AG09319 (cell line): ENCODE results near the gene ZNF205.

Experiments
- DNase-seq: peaks from one replicate; pipeline ENCODE4 v3.0.0-alpha.2; 2010; ENCODE audit warnings: low read depth; ENCODE audit errors: extremely low read depth
- TF ChIP-seq, protein P1 (sequence below): IDR thresholded peaks from 2 replicates; pipeline ENCODE4 v1.5.1; 2011; ENCODE audit warnings: low read depth, mild to moderate bottlenecking, inconsistent platforms, low read length, moderate library complexity

ZNF205 gene

DNA sequence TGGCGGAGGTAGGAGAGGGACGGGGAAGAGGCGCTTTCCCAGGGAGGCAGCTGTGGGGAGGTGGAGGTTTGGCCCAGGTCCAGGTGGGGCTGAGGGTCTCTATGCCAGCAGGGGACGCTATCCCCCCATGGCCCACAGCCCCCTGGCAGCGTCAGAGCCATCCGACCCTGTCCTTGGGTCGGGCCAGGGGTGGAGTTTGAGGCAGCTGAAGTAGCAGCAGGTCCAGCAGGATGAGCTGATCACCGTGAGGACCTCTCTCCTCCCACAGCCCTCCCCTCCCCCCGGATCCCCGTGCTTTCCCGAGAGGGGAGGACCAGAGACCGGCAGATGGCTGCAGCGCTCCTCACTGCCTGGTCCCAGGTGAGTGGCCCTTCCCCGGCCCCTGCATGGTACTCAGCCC, 3.2 kb downstream of the ZNF205 start:
- DNase-seq: no peak
- TF ChIP-seq, protein P1, sequence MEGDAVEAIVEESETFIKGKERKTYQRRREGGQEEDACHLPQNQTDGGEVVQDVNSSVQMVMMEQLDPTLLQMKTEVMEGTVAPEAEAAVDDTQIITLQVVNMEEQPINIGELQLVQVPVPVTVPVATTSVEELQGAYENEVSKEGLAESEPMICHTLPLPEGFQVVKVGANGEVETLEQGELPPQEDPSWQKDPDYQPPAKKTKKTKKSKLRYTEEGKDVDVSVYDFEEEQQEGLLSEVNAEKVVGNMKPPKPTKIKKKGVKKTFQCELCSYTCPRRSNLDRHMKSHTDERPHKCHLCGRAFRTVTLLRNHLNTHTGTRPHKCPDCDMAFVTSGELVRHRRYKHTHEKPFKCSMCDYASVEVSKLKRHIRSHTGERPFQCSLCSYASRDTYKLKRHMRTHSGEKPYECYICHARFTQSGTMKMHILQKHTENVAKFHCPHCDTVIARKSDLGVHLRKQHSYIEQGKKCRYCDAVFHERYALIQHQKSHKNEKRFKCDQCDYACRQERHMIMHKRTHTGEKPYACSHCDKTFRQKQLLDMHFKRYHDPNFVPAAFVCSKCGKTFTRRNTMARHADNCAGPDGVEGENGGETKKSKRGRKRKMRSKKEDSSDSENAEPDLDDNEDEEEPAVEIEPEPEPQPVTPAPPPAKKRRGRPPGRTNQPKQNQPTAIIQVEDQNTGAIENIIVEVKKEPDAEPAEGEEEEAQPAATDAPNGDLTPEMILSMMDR: no peak

DNA sequence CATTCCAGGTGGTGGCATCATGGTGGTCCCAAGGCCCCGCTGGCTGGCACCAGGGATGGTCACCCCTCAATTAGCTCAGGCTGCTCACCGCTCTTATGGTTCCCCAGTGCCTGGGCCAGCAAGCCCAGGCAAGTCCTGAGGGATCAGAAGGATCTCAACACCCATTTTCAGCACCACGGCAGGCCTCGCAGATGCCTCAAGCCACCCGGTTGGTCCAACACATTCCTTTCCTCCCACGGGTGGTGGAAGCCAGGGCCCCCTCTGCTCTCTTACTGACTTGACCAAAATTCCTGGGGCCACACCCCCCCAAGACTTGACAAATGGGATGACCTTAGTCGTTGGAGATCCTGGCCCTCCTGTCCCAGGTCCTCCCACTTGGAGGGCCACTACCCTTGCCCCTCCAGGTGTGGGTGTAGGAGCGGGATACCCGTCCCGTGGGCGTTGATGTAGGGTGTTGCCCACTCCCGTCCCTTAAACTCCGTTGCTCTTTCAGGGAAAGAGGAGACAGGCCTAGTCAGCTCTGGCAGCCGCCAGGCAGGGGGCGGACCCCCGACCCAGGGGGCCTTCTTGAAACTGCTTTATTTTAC, 5.9 kb downstream of the ZNF205 start:
- TF ChIP-seq, protein P1: no peak
- DNase-seq: no peak

DNA sequence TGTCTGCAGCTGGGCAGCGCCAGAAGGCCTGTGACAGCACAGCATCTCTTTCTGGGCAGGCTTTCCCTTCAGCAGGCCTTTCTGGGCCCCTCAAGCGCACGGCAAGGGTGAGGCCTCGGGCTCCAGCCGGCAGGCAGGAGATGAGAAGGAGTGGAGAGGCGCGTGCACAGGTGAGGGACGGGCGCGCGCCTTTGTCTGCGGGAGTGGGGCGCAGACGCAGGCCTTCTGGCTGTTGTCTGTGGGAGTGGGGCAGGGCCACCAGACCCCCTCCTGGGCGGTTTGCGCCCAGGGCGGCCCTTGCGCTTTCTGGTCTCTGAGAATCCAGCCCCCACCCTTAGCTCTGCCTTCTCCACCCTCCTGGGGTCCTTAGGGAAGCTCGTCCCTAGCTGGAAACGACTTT, 6.5 kb downstream of the ZNF205 start:
- TF ChIP-seq, protein P1: no peak
- DNase-seq: no peak

DNA sequence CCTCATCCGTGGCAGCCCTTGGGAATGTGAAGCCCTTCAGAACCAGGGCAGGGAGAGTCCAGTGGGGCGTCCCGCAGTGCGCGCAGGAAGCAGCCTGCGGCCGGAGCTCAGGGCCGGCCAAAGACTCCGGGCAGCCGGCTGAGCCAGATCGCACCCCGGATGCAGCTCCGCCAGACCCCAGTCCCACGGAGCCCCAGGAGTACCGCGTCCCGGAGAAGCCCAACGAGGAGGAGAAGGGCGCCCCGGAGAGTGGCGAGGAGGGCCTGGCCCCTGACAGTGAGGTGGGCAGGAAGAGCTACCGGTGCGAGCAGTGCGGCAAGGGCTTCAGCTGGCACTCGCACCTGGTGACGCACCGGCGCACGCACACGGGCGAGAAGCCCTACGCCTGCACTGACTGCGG, 6.9 kb downstream of the ZNF205 start:
- TF ChIP-seq, protein P1: no peak
- no peak for DNase-seq

DNA sequence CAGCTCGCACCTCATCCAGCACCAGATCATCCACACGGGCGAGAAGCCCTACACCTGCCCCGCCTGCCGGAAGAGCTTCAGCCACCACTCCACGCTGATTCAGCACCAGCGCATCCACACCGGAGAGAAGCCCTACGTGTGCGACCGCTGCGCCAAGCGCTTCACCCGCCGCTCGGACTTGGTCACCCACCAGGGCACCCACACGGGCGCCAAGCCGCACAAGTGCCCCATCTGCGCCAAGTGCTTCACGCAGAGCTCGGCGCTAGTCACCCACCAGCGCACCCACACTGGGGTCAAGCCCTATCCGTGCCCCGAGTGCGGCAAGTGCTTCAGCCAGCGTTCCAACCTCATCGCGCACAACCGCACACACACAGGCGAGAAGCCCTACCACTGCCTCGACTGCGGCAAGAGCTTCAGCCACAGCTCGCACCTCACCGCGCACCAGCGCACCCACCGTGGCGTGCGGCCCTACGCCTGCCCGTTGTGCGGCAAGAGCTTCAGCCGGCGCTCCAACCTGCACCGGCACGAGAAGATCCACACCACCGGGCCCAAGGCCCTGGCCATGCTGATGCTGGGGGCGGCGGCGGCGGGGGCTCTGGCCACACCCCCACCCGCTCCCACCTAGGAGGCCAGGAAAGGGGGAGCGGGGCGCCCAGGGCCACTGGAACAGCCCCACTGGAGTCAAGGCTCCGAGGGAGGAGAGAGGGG, 7.5 kb downstream of the ZNF205 start:
- DNase-seq: no peak

DNA sequence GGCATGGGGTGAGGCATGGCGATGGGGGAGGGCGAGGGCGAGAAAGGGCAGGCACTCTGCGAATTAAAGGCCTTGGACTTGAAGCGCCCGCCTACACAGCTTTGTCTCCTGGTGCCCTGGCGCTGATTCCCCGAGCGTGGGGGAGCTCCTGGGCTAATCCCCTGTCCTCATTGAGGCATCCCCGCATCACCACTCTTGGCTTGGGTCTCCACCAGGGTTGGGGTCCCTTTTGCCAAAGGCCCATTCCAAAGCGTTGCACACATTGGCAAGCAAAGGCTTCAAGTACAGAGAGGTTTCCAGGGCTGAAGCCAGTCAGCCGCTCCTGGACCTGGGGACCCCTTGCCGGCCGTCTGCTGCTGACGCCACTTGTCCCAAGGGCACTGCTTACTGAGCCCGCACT, 8.0 kb downstream of the ZNF205 start:
- TF ChIP-seq, protein P1: no peak
- no peak for DNase-seq

More for the DNA sequence above, 7.5 kb downstream of the ZNF205 start:
- TF ChIP-seq, protein P1: no peak

DNA sequence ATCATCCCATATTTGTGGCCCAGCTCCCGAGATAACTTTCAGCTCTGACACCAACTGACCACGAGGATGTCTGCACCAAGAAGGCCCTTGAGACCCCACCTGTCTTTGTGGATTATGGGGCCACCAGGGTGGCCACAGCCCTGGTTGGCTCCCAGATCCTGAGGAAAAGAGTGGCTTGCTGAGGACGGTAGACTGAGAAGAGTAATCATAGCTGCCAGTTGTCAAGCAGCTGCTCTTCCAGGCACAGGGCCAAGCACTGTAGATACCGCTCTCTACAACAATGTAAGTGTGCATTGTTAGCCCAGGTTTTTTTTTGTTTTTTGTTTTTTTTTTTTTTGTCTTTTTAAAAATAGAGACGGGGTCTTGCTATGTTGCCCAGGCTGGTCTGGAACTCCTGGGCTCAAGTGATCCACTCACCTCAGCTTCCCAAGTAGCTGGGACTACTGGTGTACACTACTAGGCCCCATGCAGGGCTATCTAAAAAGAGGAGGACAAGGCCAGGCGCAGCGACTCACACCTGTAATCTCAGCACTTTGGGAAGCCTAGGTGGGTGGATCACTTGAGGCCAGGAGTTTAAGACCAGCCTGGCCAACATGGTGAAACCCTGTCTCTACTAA, 9.6 kb downstream of the ZNF205 start:
- no peak for DNase-seq
- TF ChIP-seq, protein P1: no peak
